Left ventricle myocardium inferior (tissue), 1 donor: ENCODE measurements around the gene MDH1. TPM values are rescaled to one million over a fixed set of nuclear protein-coding genes. Genes with fewer than 3 reads are reported as not detected.

Source experiments
- DNase-seq: peaks from one replicate; pipeline ENCODE4 v3.0.0-alpha.2; 2020
- H3K27ac ChIP-seq: fragments of 200-600 bp; replicated peaks from 2 replicates; pipeline ENCODE4 v1.8.0; 2021
- H3K27me3 ChIP-seq: fragments of 200-600 bp; 2 replicates; pipeline ENCODE4 v1.8.0; 2021; ENCODE audit warnings: low read depth
- H3K36me3 ChIP-seq: fragments of 200-600 bp; 2 replicates; pipeline ENCODE4 v1.8.0; 2021
- H3K4me1 ChIP-seq: fragments of 200-600 bp; 2 replicates; pipeline ENCODE4 v1.8.0; 2021
- H3K4me3 ChIP-seq: fragments of 200-600 bp; 2 replicates; pipeline ENCODE4 v1.8.0; 2021; ENCODE audit warnings: mild to moderate bottlenecking, moderate library complexity
- H3K9me3 ChIP-seq: fragments of 200-600 bp; replicated peaks from 2 replicates; pipeline ENCODE4 v1.8.0; 2021
- intact Hi-C: fragments of 100-400 bp; cut with micrococcal nuclease; formaldehyde crosslinking; loops from one replicate; pipeline ENCODE4 v1.11.0; 2022
- total RNA-seq: library from RNA; stranded (reverse); fragmentation: NEBNext Ultra II Directional; extraction: Animal tissue kit (Norgen Biotek cat#: 25700); gene quantifications from one replicate; pipeline ENCODE4 v1.2.1, GENCODE V29; 2021
- TF ChIP-seq, protein P1 (sequence below): fragments of 200-600 bp; IDR thresholded peaks from 2 replicates; pipeline ENCODE4 v1.8.0; 2021; ENCODE audit warnings: antibody characterized with exemption, mild to moderate bottlenecking, borderline replicate concordance
- donor health status: DM: no; HTN: yes; CAD: no; lungs with severe emphysema.

MDH1 gene
- total RNA-seq, 1 donor from 2014 or later: 1,481 TPM

DNA sequence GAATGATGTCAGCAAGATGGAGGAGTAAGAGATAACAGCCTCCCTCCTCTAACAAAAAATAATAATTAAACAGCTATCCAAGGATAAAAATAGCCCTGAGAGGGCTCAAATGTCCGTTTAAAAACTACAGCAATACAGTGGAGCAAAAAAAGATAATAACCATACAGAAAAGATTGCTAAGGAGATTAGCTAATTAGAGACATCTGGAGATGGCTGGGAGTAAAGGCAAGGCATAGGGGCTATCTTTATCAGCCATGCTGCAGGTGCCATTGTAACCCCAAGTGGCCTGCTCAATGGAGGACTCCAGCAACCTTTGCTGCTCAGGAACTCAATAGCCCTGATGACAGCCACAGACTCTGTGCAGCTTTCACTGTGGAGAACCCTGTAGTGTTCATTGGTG, 42.7 kb downstream of the MDH1 start:
- Histone ChIP-seq H3K27ac (no peak overlapping the region), H3K9me3 (peaks cover 60% of the 10 kb centered on the region), H3K36me3 (no peaks in the 10 kb centered on the region), H3K27me3 (no peaks in the 10 kb centered on the region), H3K4me1 (no peaks in the 10 kb centered on the region), H3K4me3 (no peak overlapping the region)
- TF ChIP-seq, protein P1, sequence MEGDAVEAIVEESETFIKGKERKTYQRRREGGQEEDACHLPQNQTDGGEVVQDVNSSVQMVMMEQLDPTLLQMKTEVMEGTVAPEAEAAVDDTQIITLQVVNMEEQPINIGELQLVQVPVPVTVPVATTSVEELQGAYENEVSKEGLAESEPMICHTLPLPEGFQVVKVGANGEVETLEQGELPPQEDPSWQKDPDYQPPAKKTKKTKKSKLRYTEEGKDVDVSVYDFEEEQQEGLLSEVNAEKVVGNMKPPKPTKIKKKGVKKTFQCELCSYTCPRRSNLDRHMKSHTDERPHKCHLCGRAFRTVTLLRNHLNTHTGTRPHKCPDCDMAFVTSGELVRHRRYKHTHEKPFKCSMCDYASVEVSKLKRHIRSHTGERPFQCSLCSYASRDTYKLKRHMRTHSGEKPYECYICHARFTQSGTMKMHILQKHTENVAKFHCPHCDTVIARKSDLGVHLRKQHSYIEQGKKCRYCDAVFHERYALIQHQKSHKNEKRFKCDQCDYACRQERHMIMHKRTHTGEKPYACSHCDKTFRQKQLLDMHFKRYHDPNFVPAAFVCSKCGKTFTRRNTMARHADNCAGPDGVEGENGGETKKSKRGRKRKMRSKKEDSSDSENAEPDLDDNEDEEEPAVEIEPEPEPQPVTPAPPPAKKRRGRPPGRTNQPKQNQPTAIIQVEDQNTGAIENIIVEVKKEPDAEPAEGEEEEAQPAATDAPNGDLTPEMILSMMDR: no peak
- intact Hi-C loops: no loop called here
- DNase-seq: no peak

DNA sequence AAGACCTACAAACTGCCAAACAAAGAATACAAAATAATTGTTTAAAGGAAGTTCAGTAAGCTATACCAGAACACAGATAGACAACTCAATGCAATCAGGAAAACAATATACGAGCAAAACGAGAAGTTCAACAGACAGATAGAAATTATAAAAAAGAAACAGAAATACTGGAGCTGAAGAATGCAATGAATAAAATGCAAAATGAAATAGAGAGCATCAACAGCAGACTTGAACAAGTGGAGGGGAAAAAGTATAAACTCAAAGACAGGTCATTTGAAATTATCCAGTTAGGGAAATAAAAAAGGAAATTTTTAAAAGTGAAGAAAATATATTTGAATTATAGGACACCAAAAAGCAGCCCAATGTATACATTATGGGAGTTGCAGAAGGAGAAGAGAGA, 43.6 kb downstream of the MDH1 start:
- Histone ChIP-seq H3K27me3 (no peaks in the 10 kb centered on the region), H3K27ac (no peak overlapping the region), H3K4me1 (no peaks in the 10 kb centered on the region), H3K9me3 (peaks cover 62% of the 10 kb centered on the region), H3K36me3 (no peaks in the 10 kb centered on the region), H3K4me3 (no peak overlapping the region)
- TF ChIP-seq, protein P1: no peak
- DNase-seq: no peak
- intact Hi-C loops: no loop called here

DNA sequence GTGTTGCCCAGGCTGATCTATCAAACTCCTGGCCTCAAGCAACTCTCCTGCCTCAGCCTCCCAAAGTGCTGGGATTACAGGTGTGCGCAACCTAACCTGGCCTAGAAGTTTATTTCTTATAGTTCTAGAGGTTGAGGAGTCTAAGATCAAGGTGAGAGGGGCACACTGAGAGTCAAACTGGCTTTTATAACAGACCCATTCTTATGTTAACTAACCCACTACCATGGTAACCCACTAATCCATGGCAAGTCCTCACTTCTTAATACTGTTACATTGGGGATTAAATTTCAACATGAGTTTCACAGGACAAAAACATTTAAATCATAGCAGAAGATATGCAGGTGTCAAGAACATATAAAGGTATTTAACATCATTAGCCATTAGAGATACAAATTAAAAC, 50.6 kb downstream of the MDH1 start:
- H3K4me1 ChIP-seq: no peaks in the 10 kb centered on the region

DNA sequence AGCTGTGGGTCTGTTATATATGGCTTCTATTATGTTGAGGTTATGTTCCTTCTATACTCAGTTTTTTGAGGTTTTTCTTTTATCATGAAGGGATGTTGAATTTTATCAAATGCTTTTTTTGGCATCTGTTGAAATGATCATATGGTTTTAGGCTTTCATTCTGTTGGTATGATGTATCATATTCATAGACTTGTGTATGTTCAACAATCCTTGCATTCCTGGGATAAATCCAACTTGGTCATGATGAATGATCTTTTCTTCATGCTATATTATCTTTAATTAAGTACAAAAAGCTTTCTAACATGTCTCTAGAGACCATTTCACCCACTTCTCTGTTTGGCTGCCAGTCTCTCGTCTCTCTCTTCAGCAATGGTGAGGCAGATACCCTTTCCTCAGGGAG, 54.2 kb downstream of the MDH1 start:
- H3K27ac ChIP-seq: no peak overlapping the region
- H3K4me1 ChIP-seq: no peaks in the 10 kb centered on the region
- H3K4me3 ChIP-seq: no peak overlapping the region
- H3K27me3 ChIP-seq: no peaks in the 10 kb centered on the region
- intact Hi-C loops: no loop called here
- TF ChIP-seq, protein P1: no peak
- no peaks in the 10 kb centered on the region for H3K9me3 ChIP-seq
- no peak for DNase-seq
- H3K36me3 ChIP-seq: no peaks in the 10 kb centered on the region

More for the DNA sequence above, 50.6 kb downstream of the MDH1 start:
- H3K9me3 ChIP-seq: peaks cover 21% of the 10 kb centered on the region
- H3K36me3 ChIP-seq: no peaks in the 10 kb centered on the region
- no peak for DNase-seq
- H3K27ac ChIP-seq: no peak overlapping the region
- TF ChIP-seq, protein P1: no peak
- intact Hi-C loops: no loop called here
- no peaks in the 10 kb centered on the region for H3K27me3 ChIP-seq
- H3K4me3 ChIP-seq: no peak overlapping the region

DNA sequence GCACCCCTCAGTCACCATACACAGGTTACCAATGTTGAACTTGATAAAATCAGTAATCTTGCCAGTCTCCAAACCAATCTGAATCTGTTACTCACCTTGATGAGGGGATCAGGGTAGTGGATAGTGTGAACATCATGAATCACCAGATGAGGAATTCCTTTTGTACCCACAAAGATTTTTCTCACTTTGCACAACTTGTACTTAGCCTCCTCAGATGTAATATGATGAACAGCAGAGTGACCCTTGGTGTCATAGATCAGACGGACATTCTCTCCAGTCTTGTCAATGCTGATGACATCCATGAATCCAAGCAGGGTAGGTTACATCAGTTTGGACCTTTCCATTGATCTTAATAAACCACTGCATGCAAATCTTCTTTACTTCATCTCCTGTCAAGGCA, 54.7 kb downstream of the MDH1 start:
- no peaks in the 10 kb centered on the region for H3K4me1 ChIP-seq
- no peak for DNase-seq
- no peaks in the 10 kb centered on the region for H3K27me3 ChIP-seq
- intact Hi-C loops: no loop called here
- H3K27ac ChIP-seq: no peak overlapping the region
- H3K36me3 ChIP-seq: no peaks in the 10 kb centered on the region
- no peaks in the 10 kb centered on the region for H3K9me3 ChIP-seq
- no peak overlapping the region for H3K4me3 ChIP-seq
- TF ChIP-seq, protein P1: no peak

DNA sequence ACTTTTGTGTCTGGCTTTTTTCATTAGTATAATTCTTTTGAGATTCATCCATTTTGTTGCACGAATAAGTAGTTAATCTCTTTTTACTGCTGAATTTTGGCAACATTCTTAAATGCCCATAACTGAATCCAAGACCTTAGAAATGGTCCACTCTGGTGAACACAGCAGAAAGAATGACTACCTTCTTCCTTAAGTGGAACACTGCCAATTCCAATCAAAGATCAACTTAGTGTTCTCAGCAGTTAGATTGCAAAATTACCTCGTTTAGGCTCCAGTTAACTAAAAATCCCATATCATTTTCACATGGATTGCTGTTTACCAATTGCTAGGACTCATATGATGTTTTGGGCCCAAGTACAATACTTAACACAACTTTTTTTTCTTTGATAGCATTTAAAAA, 59.9 kb downstream of the MDH1 start:
- no peaks in the 10 kb centered on the region for H3K36me3 ChIP-seq
- DNase-seq: no peak
- peaks cover 1% of the 10 kb centered on the region for H3K9me3 ChIP-seq
- TF ChIP-seq, protein P1: no peak
- H3K4me1 ChIP-seq: no peaks in the 10 kb centered on the region
- intact Hi-C loops: no loop called here
- no peak overlapping the region for H3K4me3 ChIP-seq
- no peak overlapping the region for H3K27ac ChIP-seq
- H3K27me3 ChIP-seq: no peaks in the 10 kb centered on the region
